H1 (cell line): Measurements from ENCODE around the gene NAA16. TPM values are rescaled to one million over a fixed set of nuclear protein-coding genes. Genes with fewer than 3 reads are reported as not detected.

Experiments
- CTCF ChIA-PET: fragments of 300-600 bp; sonication (Branson Sonifier 250); formaldehyde crosslinking; loops from one replicate; lab custom pipeline; 2021; ENCODE audit not compliant: partially characterized antibody; lab: Charles Lee
- POLR2A ChIA-PET: fragments of 300-600 bp; sonication (Branson Sonifier 250); formaldehyde crosslinking; loops from one replicate; lab custom pipeline; 2021; ENCODE audit warnings: inconsistent platforms; ENCODE audit not compliant: partially characterized antibody; lab: Charles Lee
- DNase-seq, 2 experiments: peaks; one replicate each; pipeline versions ENCODE4 v3.0.0 to v3.0.0-alpha.2; 2010 to 2022; ENCODE audit warnings: low spot score in 2 of 2, low read depth in 1 of 2, mixed read lengths in 1 of 2
- FAIRE-seq: peaks from 2 replicates; lab custom pipeline; 2011; peaks lifted over from hg19 to GRCh38; lab: Jason Lieb, UNC
- H2AFZ ChIP-seq: 2 replicates; pipeline ENCODE4 v1.8.1; 2012; ENCODE audit warnings: low read length, inconsistent platforms
- H2AK5ac ChIP-seq: 2 replicates; pipeline ENCODE4 v1.6.1; 2013; ENCODE audit warnings: low read depth, low read length
- H2BK120ac ChIP-seq: replicated peaks from 2 replicates; pipeline ENCODE3; 2013; ENCODE audit warnings: low read depth, low read length, inconsistent platforms
- H2BK12ac ChIP-seq: 2 replicates; pipeline ENCODE4 v1.6.1; 2013; ENCODE audit warnings: low read depth, low read length
- H2BK15ac ChIP-seq: 2 replicates; pipeline ENCODE4 v1.6.1; 2013; ENCODE audit warnings: low read length
- H2BK20ac ChIP-seq: 2 replicates; pipeline ENCODE4 v1.6.1; 2013; ENCODE audit warnings: low read length
- H2BK5ac ChIP-seq: 2 replicates; pipeline ENCODE4 v1.6.1; 2013; ENCODE audit warnings: low read depth, low read length
- H3K14ac ChIP-seq: 2 replicates; pipeline ENCODE4 v1.6.1; 2013; ENCODE audit warnings: inconsistent platforms; ENCODE audit not compliant: insufficient read length
- H3K18ac ChIP-seq: 2 replicates; pipeline ENCODE4 v1.6.1; 2013; ENCODE audit warnings: low read length; ENCODE audit errors: extremely low read depth
- H3K23ac ChIP-seq: 2 replicates; pipeline ENCODE4 v1.6.1; 2013; ENCODE audit warnings: inconsistent platforms; ENCODE audit not compliant: insufficient read length
- H3K23me2 ChIP-seq: 2 replicates; pipeline ENCODE4 v1.6.1; 2013; ENCODE audit warnings: low read depth, low read length
- H3K27ac ChIP-seq: 2 replicates; pipeline ENCODE4 v1.6.1; 2011; ENCODE audit warnings: low read depth, low read length, inconsistent platforms
- H3K27me3 ChIP-seq, 4 experiments: replicated peaks in 1 of 4; 1 replicate in 1 of 4; 2 replicates in 3 of 4; pipeline versions ENCODE4 v1.6.1 to v1.8.1; 2011 to 2013; ENCODE audit warnings: low read length in 3 of 4, mild to moderate bottlenecking in 3 of 4, inconsistent platforms in 2 of 4, mixed read lengths in 2 of 4, moderate library complexity in 1 of 4; ENCODE audit not compliant: control insufficient read depth in 3 of 4, insufficient read depth in 3 of 4; ENCODE audit errors: extremely low read depth in 1 of 4
- H3K36me3 ChIP-seq, 4 experiments: 2 replicates each; pipeline versions ENCODE4 v1.6.1 to v1.8.1; 2011 to 2013; ENCODE audit warnings: mild to moderate bottlenecking in 4 of 4, low read length in 3 of 4, moderate library complexity in 2 of 4, control low read depth in 1 of 4, inconsistent platforms in 1 of 4; ENCODE audit not compliant: insufficient read depth in 4 of 4, control insufficient read depth in 2 of 4
- H3K4ac ChIP-seq: replicated peaks from 2 replicates; pipeline ENCODE3; 2013; ENCODE audit warnings: low read length, low read depth, mixed read lengths, inconsistent platforms; ENCODE audit not compliant: insufficient read length
- H3K4me1 ChIP-seq, 4 experiments: replicated peaks in 1 of 4; 1 replicate in 1 of 4; 2 replicates in 3 of 4; pipeline versions ENCODE4 v1.6.1 to v1.8.1; 2011 to 2013; ENCODE audit warnings: low read length in 3 of 4, inconsistent platforms in 2 of 4, mixed read lengths in 1 of 4; ENCODE audit not compliant: insufficient read depth in 4 of 4, control insufficient read depth in 3 of 4
- H3K4me2 ChIP-seq, 2 experiments: 2 replicates each; pipeline versions ENCODE4 v1.6.1 to v1.8.1; 2011 to 2013; ENCODE audit warnings: low read depth in 2 of 2, low read length in 2 of 2, control low read depth in 1 of 2, inconsistent platforms in 1 of 2, mild to moderate bottlenecking in 1 of 2; ENCODE audit not compliant: insufficient read depth in 1 of 2
- H3K4me3 ChIP-seq, 4 experiments: fragments of 200-600, 300-600 bp in 1 of 4; sonication (generic), shearing (Covaris generic), sonication (Bioruptor Twin) in 1 of 4; 2 replicates each; pipeline versions ENCODE4 v1.5.1 to v1.8.1; 2011 to 2016; ENCODE audit warnings: low read length in 4 of 4, low read depth in 3 of 4, control low read depth in 2 of 4, inconsistent platforms in 2 of 4, mild to moderate bottlenecking in 2 of 4, mixed read lengths in 1 of 4, moderate library complexity in 1 of 4; ENCODE audit not compliant: insufficient read depth in 2 of 4; ENCODE audit errors: extremely low read depth in 1 of 4
- H3K56ac ChIP-seq: replicated peaks from 2 replicates; pipeline ENCODE3; 2013; ENCODE audit warnings: low read depth, mild to moderate bottlenecking, mixed read lengths, low read length, inconsistent platforms; ENCODE audit not compliant: insufficient read length
- H3K79me1 ChIP-seq: 2 replicates; pipeline ENCODE4 v1.6.1; 2013; ENCODE audit warnings: low read depth, low read length, control low read depth
- H3K79me2 ChIP-seq, 2 experiments: 2 replicates each; pipeline versions ENCODE4 v1.6.1 to v1.8.1; 2012 to 2013; ENCODE audit warnings: low read length in 2 of 2, mild to moderate bottlenecking in 2 of 2, inconsistent platforms in 1 of 2; ENCODE audit not compliant: insufficient read depth in 2 of 2, control insufficient read depth in 1 of 2
- H3K9ac ChIP-seq, 4 experiments: replicated peaks in 1 of 4; 1 replicate in 1 of 4; 2 replicates in 3 of 4; pipeline versions ENCODE4 v1.6.1 to v1.8.1; 2011 to 2013; ENCODE audit warnings: low read depth in 3 of 4, low read length in 3 of 4, control low read depth in 2 of 4, mild to moderate bottlenecking in 2 of 4, moderate library complexity in 2 of 4, inconsistent platforms in 1 of 4; ENCODE audit errors: extremely low read depth in 1 of 4
- H3K9me3 ChIP-seq, 2 experiments: 2 replicates each; pipeline versions ENCODE4 v1.6.1 to v1.8.1; 2012 to 2013; ENCODE audit warnings: mild to moderate bottlenecking in 2 of 2, moderate library complexity in 2 of 2, control low read depth in 1 of 2, inconsistent platforms in 1 of 2, low read depth in 1 of 2, low read length in 1 of 2, mixed read lengths in 1 of 2; ENCODE audit not compliant: insufficient read depth in 2 of 2
- H4K20me1 ChIP-seq, 2 experiments: replicated peaks in 1 of 2; 2 replicates each; pipeline versions ENCODE3 to v1.8.1; 2011 to 2013; ENCODE audit warnings: inconsistent platforms in 2 of 2, low read length in 2 of 2, mild to moderate bottlenecking in 1 of 2; ENCODE audit not compliant: insufficient read depth in 2 of 2, control insufficient read depth in 1 of 2
- H4K5ac ChIP-seq: 2 replicates; pipeline ENCODE4 v1.6.1; 2013; ENCODE audit warnings: low read length, low read depth, mixed read lengths, inconsistent platforms; ENCODE audit not compliant: insufficient read length
- H4K8ac ChIP-seq: 2 replicates; pipeline ENCODE4 v1.8.0; 2013; ENCODE audit warnings: mild to moderate bottlenecking, moderate library complexity, low read length, inconsistent platforms; ENCODE audit not compliant: insufficient read depth; ENCODE audit errors: extremely low read depth
- H4K91ac ChIP-seq: replicated peaks from 2 replicates; pipeline ENCODE3; 2013; ENCODE audit warnings: low read length, mixed read lengths, inconsistent platforms; ENCODE audit not compliant: insufficient read length
- BCL11A ChIP-seq, 2 experiments: IDR thresholded peaks; one replicate each; pipeline ENCODE4 v1.6.1; 2011; ENCODE audit warnings: low read depth in 2 of 2, low read length in 2 of 2, mild to moderate bottlenecking in 2 of 2
- CHD1 ChIP-seq: IDR thresholded peaks from 2 replicates; pipeline ENCODE4 v1.6.1; 2012; ENCODE audit warnings: low read depth, low read length, improper control_type of control experiment
- HDAC2 ChIP-seq, 2 experiments: fragments of 300-600 bp in 1 of 2; sonication (generic) in 1 of 2; IDR thresholded peaks; 2 replicates each; pipeline ENCODE4 v1.6.1; 2011 to 2012; ENCODE audit warnings: low read depth in 2 of 2, low read length in 2 of 2, mild to moderate bottlenecking in 2 of 2, moderate library complexity in 2 of 2, borderline replicate concordance in 1 of 2, inconsistent platforms in 1 of 2
- NRF1 ChIP-seq: IDR thresholded peaks from 2 replicates; pipeline ENCODE4 v1.6.1; 2011; ENCODE audit warnings: mild to moderate bottlenecking, low read depth, low read length, improper control_type of control experiment
- SP1 ChIP-seq: IDR thresholded peaks from 2 replicates; pipeline ENCODE4 v1.6.1; 2011; ENCODE audit warnings: low read depth, low read length
- TBP ChIP-seq: IDR thresholded peaks from 2 replicates; pipeline ENCODE4 v1.6.1; 2011; ENCODE audit warnings: low read depth, low read length, improper control_type of control experiment
- TEAD4 ChIP-seq: IDR thresholded peaks from 2 replicates; pipeline ENCODE4 v1.6.1; 2012; ENCODE audit warnings: low read depth, low read length, inconsistent platforms, mixed read lengths
- WGBS, 2 experiments: shearing (Covaris generic) in 1 of 2; methylation state at CpG; one replicate each; pipeline versions ENCODE4 v1.1.6 to v1.1.7; 2013 to 2015; ENCODE audit warnings: low lambda C conversion rate in 2 of 2, mixed read lengths in 2 of 2, inconsistent platforms in 1 of 2, low coverage in 1 of 2, missing lambda C conversion rate in 1 of 2; ENCODE audit not compliant: insufficient replicate concordance in 2 of 2, insufficient coverage in 1 of 2, insufficient read length in 1 of 2; ENCODE audit errors: extremely low coverage in 1 of 2, missing lambda C conversion rate in 1 of 2; 5-methylcytosine and 5-hydroxymethylcytosine counted together
- polyA plus RNA-seq, 7 experiments: library from polyadenylated mRNA; depleted of rRNA in 3 of 7; stranded (reverse) in 5 of 7; unstranded in 2 of 7; fragments of >200 nt in 5 of 7; fragments of 200-250 nt in 2 of 7; gene quantifications; 1 replicate in 5 of 7; 2 replicates in 1 of 7; 4 replicates in 1 of 7; pipeline versions ENCODE4 v1.2.1 to v1.2.3, GENCODE V29; 2011 to 2013; ENCODE audit warnings: missing spikeins in 2 of 7, mixed read lengths in 2 of 7
- total RNA-seq: library from RNA; stranded (reverse); fragmentation: NEBNext Ultra II Directional; extraction: Animal tissue kit (Norgen Biotek cat#: 25700); gene quantifications from 2 replicates; pipeline ENCODE4 v1.2.1, GENCODE V29; 2021
- TF ChIP-seq, protein P1 (sequence below): IDR thresholded peaks from 2 replicates; pipeline ENCODE4 v1.6.1; 2012; ENCODE audit warnings: inconsistent platforms

NAA16 gene
- total and polyA plus RNA-seq, 2 of the 8 experiments (the other 6 are each of a cell fraction or from before 2014, with no cell fraction given), result 11.4 to 40.0 TPM

DNA sequence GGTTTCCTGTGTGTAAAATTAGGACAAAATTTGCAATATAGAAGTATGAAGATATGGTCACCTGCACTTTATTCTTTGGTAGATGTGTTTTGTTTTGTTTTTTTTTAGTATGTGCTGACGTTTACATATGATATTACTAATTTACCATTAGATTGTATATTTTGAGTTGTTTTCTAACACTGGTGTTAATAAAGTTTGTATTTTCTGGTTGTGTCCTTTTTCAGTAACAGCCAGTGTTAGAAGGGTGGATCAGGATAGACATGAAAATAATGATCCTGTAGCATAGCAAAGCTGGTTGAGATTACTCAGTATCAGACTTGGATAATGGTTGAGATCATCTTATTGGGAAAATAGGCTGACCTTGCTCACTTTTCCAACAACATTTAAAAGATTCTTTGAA, 6.2 kb downstream of the NAA16 start:
- no peak overlapping the region for H3K4ac ChIP-seq
- no peak overlapping the region for H4K91ac ChIP-seq
- H3K23ac ChIP-seq, result no peak overlapping the region
- H3K4me1 ChIP-seq, result peaks cover 2 to 11% (median 4%) of the 10 kb centered on the region in 4 experiments; a peak in 5 of 7 replicates
- no peak overlapping the region for H3K18ac ChIP-seq
- H3K36me3 ChIP-seq, result peaks cover 0 to 27% (median 4%) of the 10 kb centered on the region in 4 experiments; a peak in 5 of 8 replicates
- H2BK120ac ChIP-seq, result no peak overlapping the region
- no peak overlapping the region for H4K8ac ChIP-seq
- no peak overlapping the region for H3K9ac ChIP-seq
- H2BK15ac ChIP-seq, result no peak overlapping the region
- no peak overlapping the region for H3K27ac ChIP-seq
- no peak for DNase-seq
- H3K79me1 ChIP-seq, result peaks cover 3% of the 10 kb centered on the region; the same call in 1 of the 2 replicates
- H2AK5ac ChIP-seq, result no peak overlapping the region
- no peak overlapping the region for H2BK5ac ChIP-seq
- H2AFZ ChIP-seq, result no peak overlapping the region
- POLR2A ChIA-PET, result interaction anchor here (1.4 kb wide), 1 partner anchor 16 kb away, joined by 3 read pairs; no protein-coding TSS in a partner anchor
- no peaks in the 10 kb centered on the region for H3K9me3 ChIP-seq
- no peak overlapping the region for H3K4me2 ChIP-seq
- TF ChIP-seq SP1, result no peak
- no peak for TF ChIP-seq TEAD4
- TF ChIP-seq TBP, result no peak
- no peak for TF ChIP-seq HDAC2 (IDR thresholded peaks at IDR 0.05; ENCODE audit: borderline replicate concordance in 1 of 2, low read depth in 2 of 2, low read length in 2 of 2)
- TF ChIP-seq BCL11A (IDR thresholded peaks at IDR 0.05; ENCODE audit: low read depth in 2 of 2, low read length in 2 of 2), result no peak
- TF ChIP-seq CHD1, result no peak
- TF ChIP-seq NRF1, result no peak
- TF ChIP-seq, protein P1, sequence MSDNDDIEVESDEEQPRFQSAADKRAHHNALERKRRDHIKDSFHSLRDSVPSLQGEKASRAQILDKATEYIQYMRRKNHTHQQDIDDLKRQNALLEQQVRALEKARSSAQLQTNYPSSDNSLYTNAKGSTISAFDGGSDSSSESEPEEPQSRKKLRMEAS, result no peak
- TF ChIP-seq, all 59 proteins: peak for 0
- CTCF ChIA-PET, result no interaction called here
- H2BK12ac ChIP-seq, result no peak overlapping the region
- H4K5ac ChIP-seq, result no peak overlapping the region
- WGBS, 2 experiments, result 79% methylated on average over 1 of the region's 1 CpG; no CpG with 5 or more reads in 1 of the 2 experiments
- no peaks in the 10 kb centered on the region for H3K23me2 ChIP-seq
- H3K14ac ChIP-seq, result no peak overlapping the region
- no peak overlapping the region for H3K56ac ChIP-seq
- H4K20me1 ChIP-seq, result peaks cover 19 to 22% of the 10 kb centered on the region in 2 experiments
- H3K79me2 ChIP-seq, result peaks cover 29 to 100% of the 10 kb centered on the region in 2 experiments
- no peak for FAIRE-seq
- H3K4me3 ChIP-seq, result no peak overlapping the region
- no peaks in the 10 kb centered on the region for H3K27me3 ChIP-seq
- no peak overlapping the region for H2BK20ac ChIP-seq
